Transverse colon (tissue), 4 donors: ENCODE measurements around the gene HDGFL2. TPM values are rescaled to one million over a fixed set of nuclear protein-coding genes. Genes with fewer than 3 reads are reported as not detected.

Experiments used
- DNase-seq: peaks from one replicate; pipeline ENCODE4 v3.0.0-alpha.2; 2019
- H3K27ac ChIP-seq, 4 donors: fragments of 200-600 bp; sonication (generic); 2 replicates each; pipeline ENCODE4 v1.5.1; 2016 to 2018; ENCODE audit warnings: inconsistent platforms in 4 of 4
- H3K27me3 ChIP-seq: fragments of 200-600 bp; sonication (generic); 2 replicates; pipeline ENCODE4 v1.5.1; 2017; ENCODE audit warnings: inconsistent platforms
- H3K36me3 ChIP-seq, 4 donors: fragments of 200-600 bp; sonication (generic); 2 replicates each; pipeline ENCODE4 v1.5.1; 2017 to 2019; ENCODE audit warnings: inconsistent platforms in 4 of 4
- H3K4me1 ChIP-seq, 4 donors: fragments of 200-600 bp; sonication (generic); 2 replicates each; pipeline ENCODE4 v1.5.1; 2017 to 2020; ENCODE audit warnings: inconsistent platforms in 4 of 4
- H3K4me3 ChIP-seq, 4 donors: fragments of 200-600 bp; sonication (generic); 1 replicate in 1 of 4; 2 replicates in 3 of 4; pipeline versions ENCODE4 v1.5.1 to v1.6.1; 2017 to 2019; ENCODE audit warnings: inconsistent platforms in 4 of 4
- H3K9me3 ChIP-seq, 2 donors: fragments of 200-600 bp; sonication (generic); 2 replicates each; pipeline ENCODE4 v1.5.1; 2017 to 2019; ENCODE audit warnings: inconsistent platforms in 2 of 2
- CTCF ChIP-seq, 5 experiments: fragments of 200-600 bp in 3 of 5; fragments of 450-650 bp in 2 of 5; sonication (generic) in 3 of 5; IDR thresholded peaks; 1 replicate in 2 of 5; 2 replicates in 3 of 5; pipeline ENCODE4 v1.5.1; 2016 to 2017; ENCODE audit warnings: antibody characterized with exemption in 5 of 5, inconsistent platforms in 3 of 5, mild to moderate bottlenecking in 2 of 5, moderate library complexity in 1 of 5
- EP300 ChIP-seq: sonication (generic); formaldehyde crosslinking; IDR thresholded peaks from one replicate; pipeline ENCODE4 v1.6.1; 2017; ENCODE audit warnings: antibody characterized with exemption, low read depth
- POLR2A ChIP-seq: fragments of 450-650 bp; IDR thresholded peaks from one replicate; pipeline ENCODE4 v1.6.1; 2016; ENCODE audit warnings: antibody characterized with exemption, mild to moderate bottlenecking, moderate library complexity
- POLR2AphosphoS5 ChIP-seq, 3 donors: sonication (generic); formaldehyde crosslinking; IDR thresholded peaks; one replicate each; pipeline ENCODE4 v1.6.1; 2016; ENCODE audit warnings: antibody characterized with exemption in 3 of 3
- WGBS, 2 donors: methylation state at CpG; one replicate each; pipeline ENCODE4 v1.1.5; 2018; ENCODE audit warnings: low coverage in 1 of 2; 5-methylcytosine and 5-hydroxymethylcytosine counted together
- in situ Hi-C, 4 donors: fragments of 200-750 bp; cut with MboI; loops; one replicate each; pipeline versions ENCODE4 v1.15.0 to v1.15.1; 2017; ENCODE audit warnings: low sequenced_read_pairs in 3 of 4, low pct_ligation_motif_present in 1 of 4, low pct_unique_long_range_greater_than_20kb in 1 of 4
- intact Hi-C: fragments of 100-400 bp; cut with DNase I; formaldehyde crosslinking; loops from one replicate; pipeline ENCODE4 v1.15.1; 2023; ENCODE audit warnings: low total_unique reads
- total RNA-seq, 4 donors: library from RNA; depleted of rRNA; stranded (reverse); fragments of >200 nt; gene quantifications; one replicate each; pipeline ENCODE4 v1.1.0, GENCODE V29; 2016

Gene HDGFL2
- total RNA-seq, 4 donors from 2014 or later: 30.0 to 98.4 (median 38.9) TPM

GRCh38 chr19:4488496-4488895 is 16.4 kb downstream of the HDGFL2 start:
- intact Hi-C loops: no loop called here
- H3K36me3 ChIP-seq: peaks cover 0 to 25% (median 9%) of the 10 kb centered on the region in 4 donors
- no peak for DNase-seq
- WGBS, 2 donors: 88 to 96% methylated on average over 5 to 29 of the region's 29 CpGs
- no peak overlapping the region for H3K27ac ChIP-seq
- no peaks in the 10 kb centered on the region for H3K27me3 ChIP-seq
- in situ Hi-C loops: no loop called here
- H3K9me3 ChIP-seq: no peaks in the 10 kb centered on the region
- no peaks in the 10 kb centered on the region for H3K4me1 ChIP-seq
- TF ChIP-seq POLR2A (no peak), CTCF (IDR thresholded peaks at IDR 0.05) (no peak), EP300 (no peak), POLR2AphosphoS5 (IDR thresholded peaks at IDR 0.05) (no peak)
- no peak overlapping the region for H3K4me3 ChIP-seq

- no peak overlapping the region for H3K27ac ChIP-seq
- no peak overlapping the region for H3K4me3 ChIP-seq
- H3K36me3 ChIP-seq: peaks cover 0 to 33% (median 16%) of the 10 kb centered on the region in 4 donors
- TF ChIP-seq CTCF (IDR thresholded peaks at IDR 0.05): no peak
- no peaks in the 10 kb centered on the region for H3K9me3 ChIP-seq
- no peak for DNase-seq
- no peaks in the 10 kb centered on the region for H3K27me3 ChIP-seq
- in situ Hi-C loops: no loop called here
- intact Hi-C loops: no loop called here
- 92% methylated on average over 21 of the region's 21 CpGs; no CpG with 5 or more reads in 1 of the 2 donors for WGBS, 2 donors
- no peaks in the 10 kb centered on the region for H3K4me1 ChIP-seq
Measured at GRCh38 chr19:4491446-4491845, 19.3 kb downstream of the HDGFL2 start.

- H3K9me3 ChIP-seq: no peaks in the 10 kb centered on the region
- 94 to 100% methylated on average over 1 to 3 of the region's 3 CpGs for WGBS, 2 donors
- no peak for DNase-seq
- in situ Hi-C loops (no loop called here), intact Hi-C loops (no loop called here)
- no peak for TF ChIP-seq CTCF (IDR thresholded peaks at IDR 0.05)
- H3K27ac ChIP-seq: no peak overlapping the region
- H3K36me3 ChIP-seq: peaks cover 0 to 34% (median 16%) of the 10 kb centered on the region in 4 donors
- H3K4me1 ChIP-seq: no peaks in the 10 kb centered on the region
- H3K4me3 ChIP-seq: no peak overlapping the region
- no peaks in the 10 kb centered on the region for H3K27me3 ChIP-seq
Measured at GRCh38 chr19:4492337-4493103, 20.4 kb downstream of the HDGFL2 start.

- Histone ChIP-seq H3K27me3 (no peaks in the 10 kb centered on the region), H3K4me3 (no peak overlapping the region), H3K36me3 (peaks cover 0 to 39% (median 16%) of the 10 kb centered on the region in 4 donors), H3K9me3 (no peaks in the 10 kb centered on the region), H3K4me1 (no peaks in the 10 kb centered on the region), H3K27ac (no peak overlapping the region)
- no peak for DNase-seq
- in situ Hi-C loops: no loop called here
- no peak for TF ChIP-seq EP300
- TF ChIP-seq CTCF (IDR thresholded peaks at IDR 0.05): no peak
- TF ChIP-seq POLR2A: no peak
- TF ChIP-seq POLR2AphosphoS5 (IDR thresholded peaks at IDR 0.05): no peak
- 84 to 93% methylated on average over 8 to 41 of the region's 41 CpGs for WGBS, 2 donors
- intact Hi-C loops: no loop called here
Measured at GRCh38 chr19:4493104-4493928, 21.2 kb downstream of the HDGFL2 start.
